GM13976 (cell line): Measurements from ENCODE around the gene GLI3.

Experiments used
- DNase-seq: peaks from one replicate; pipeline ENCODE4 v3.0.0; 2012; ENCODE audit warnings: low spot score
- CTCF ChIP-seq: IDR thresholded peaks from 2 replicates; pipeline ENCODE4 v1.5.1; 2012; ENCODE audit warnings: borderline replicate concordance, mild to moderate bottlenecking; ENCODE audit not compliant: insufficient read depth; ENCODE audit errors: extremely low read depth, missing control alignments, control extremely low read depth
- in situ Hi-C: fragments of 300-500 bp; cut with MboI; formaldehyde crosslinking; loops from one replicate; pipeline ENCODE4 v1.12.0; 2022; ENCODE audit warnings: low sequenced_read_pairs, mixed read lengths, inconsistent platforms; ENCODE audit not compliant: unreplicated experiment

GLI3 gene

GRCh38 chr7:42090806-42091205 is 146.2 kb downstream of the GLI3 start:
- in situ Hi-C loops, result no loop called here
- no peak for DNase-seq
- no peak for TF ChIP-seq CTCF

- in situ Hi-C loops, result no loop called here
- no peak for TF ChIP-seq CTCF
- no peak for DNase-seq
These were observed 147.0 kb downstream of the GLI3 start for GRCh38 chr7:42090056-42090455.

GRCh38 chr7:42087616-42088015 is 149.4 kb downstream of the GLI3 start:
- TF ChIP-seq CTCF, result no peak
- no peak for DNase-seq
- in situ Hi-C loops, result no loop called here

- TF ChIP-seq CTCF, result no peak
- no peak for DNase-seq
- in situ Hi-C loops, result no loop called here
These were observed 151.5 kb downstream of the GLI3 start for GRCh38 chr7:42085531-42085930.

GRCh38 chr7:42084263-42084662 is 152.7 kb downstream of the GLI3 start:
- no peak for DNase-seq
- no peak for TF ChIP-seq CTCF
- in situ Hi-C loops, result no loop called here

GRCh38 chr7:42083284-42083683 is 153.7 kb downstream of the GLI3 start:
- no peak for DNase-seq
- TF ChIP-seq CTCF, result no peak
- in situ Hi-C loops, result no loop called here

GRCh38 chr7:42082144-42082543 is 154.9 kb downstream of the GLI3 start:
- in situ Hi-C loops, result no loop called here
- no peak for DNase-seq
- no peak for TF ChIP-seq CTCF
